Stomach smooth muscle (tissue), 2 donors: Measurements from ENCODE around the gene FAM3D.

Experiments used
- H3K27ac ChIP-seq: one replicate; pipeline ENCODE4 v1.7.0; 2013; ENCODE audit warnings: mild to moderate bottlenecking, low read length, inconsistent platforms
- H3K27me3 ChIP-seq, 2 donors: one replicate each; pipeline ENCODE4 v1.7.0; 2013; ENCODE audit warnings: low read length in 2 of 2; ENCODE audit not compliant: insufficient read depth in 2 of 2, control insufficient read depth in 1 of 2
- H3K36me3 ChIP-seq, 2 donors: one replicate each; pipeline ENCODE4 v1.7.0; 2013; ENCODE audit warnings: low read length in 2 of 2; ENCODE audit not compliant: control insufficient read depth in 2 of 2, insufficient read depth in 2 of 2
- H3K4me1 ChIP-seq: one replicate; pipeline ENCODE4 v1.7.0; 2013; ENCODE audit warnings: low read length; ENCODE audit not compliant: control insufficient read depth, insufficient read depth
- H3K4me3 ChIP-seq, 2 donors: one replicate each; pipeline ENCODE4 v1.7.0; 2013; ENCODE audit warnings: low read length in 2 of 2
- H3K9ac ChIP-seq, 2 donors: one replicate each; pipeline ENCODE4 v1.7.0; 2013; ENCODE audit warnings: low read length in 2 of 2, mild to moderate bottlenecking in 1 of 2
- H3K9me3 ChIP-seq, 2 donors: one replicate each; pipeline ENCODE4 v1.7.0; 2013; ENCODE audit warnings: low read length in 2 of 2; ENCODE audit not compliant: control insufficient read depth in 2 of 2
- donor health status: healthy.
- donor health status: Pancreatic carcinoma.

FAM3D gene

GRCh38 chr3:58613236-58614132 lies 53.1 kb downstream of the FAM3D start:
- Histone ChIP-seq H3K4me3 (no peak overlapping the region), H3K9me3 (no peaks in the 10 kb centered on the region), H3K27me3 (no peaks in the 10 kb centered on the region), H3K36me3 (no peaks in the 10 kb centered on the region), H3K27ac (no peak overlapping the region), H3K9ac (no peak overlapping the region), H3K4me1 (peaks cover 6% of the 10 kb centered on the region)

- no peak overlapping the region for H3K4me3 ChIP-seq
- H3K36me3 ChIP-seq: no peaks in the 10 kb centered on the region
- no peaks in the 10 kb centered on the region for H3K27me3 ChIP-seq
- H3K9me3 ChIP-seq: no peaks in the 10 kb centered on the region
- H3K27ac ChIP-seq: no peak overlapping the region
- H3K4me1 ChIP-seq: peaks cover 3% of the 10 kb centered on the region
- no peak overlapping the region for H3K9ac ChIP-seq
These were observed 53.7 kb downstream of the FAM3D start for GRCh38 chr3:58612830-58613229.

- Histone ChIP-seq H3K9me3 (no peaks in the 10 kb centered on the region), H3K4me1 (no peaks in the 10 kb centered on the region), H3K27ac (no peak overlapping the region), H3K36me3 (no peaks in the 10 kb centered on the region), H3K4me3 (no peak overlapping the region), H3K9ac (no peak overlapping the region), H3K27me3 (peaks cover 0 to 2% of the 10 kb centered on the region in 2 donors)
These were observed 56.6 kb downstream of the FAM3D start for GRCh38 chr3:58609990-58610389.

GRCh38 chr3:58608648-58609047 lies 57.9 kb downstream of the FAM3D start:
- H3K4me1 ChIP-seq: no peaks in the 10 kb centered on the region
- no peak overlapping the region for H3K27ac ChIP-seq
- H3K36me3 ChIP-seq: no peaks in the 10 kb centered on the region
- no peak overlapping the region for H3K4me3 ChIP-seq
- no peak overlapping the region for H3K9ac ChIP-seq
- H3K9me3 ChIP-seq: no peaks in the 10 kb centered on the region
- H3K27me3 ChIP-seq: peaks cover 0 to 4% of the 10 kb centered on the region in 2 donors

- Histone ChIP-seq H3K4me3 (no peak overlapping the region), H3K9ac (no peak overlapping the region), H3K9me3 (no peaks in the 10 kb centered on the region), H3K27me3 (peaks cover 0 to 4% of the 10 kb centered on the region in 2 donors), H3K4me1 (no peaks in the 10 kb centered on the region), H3K36me3 (no peaks in the 10 kb centered on the region), H3K27ac (no peak overlapping the region)
These were observed 58.8 kb downstream of the FAM3D start for GRCh38 chr3:58607816-58608215.

- no peaks in the 10 kb centered on the region for H3K36me3 ChIP-seq
- H3K9me3 ChIP-seq: no peaks in the 10 kb centered on the region
- H3K4me1 ChIP-seq: no peaks in the 10 kb centered on the region
- H3K27me3 ChIP-seq: peaks cover 0 to 7% of the 10 kb centered on the region in 2 donors
- no peak overlapping the region for H3K27ac ChIP-seq
- no peak overlapping the region for H3K4me3 ChIP-seq
- no peak overlapping the region for H3K9ac ChIP-seq
These were observed 59.9 kb downstream of the FAM3D start for GRCh38 chr3:58606693-58607092.

- no peak overlapping the region for H3K4me3 ChIP-seq
- no peaks in the 10 kb centered on the region for H3K36me3 ChIP-seq
- no peak overlapping the region for H3K27ac ChIP-seq
- H3K4me1 ChIP-seq: no peaks in the 10 kb centered on the region
- no peak overlapping the region for H3K9ac ChIP-seq
- peaks cover 0 to 9% of the 10 kb centered on the region in 2 donors for H3K27me3 ChIP-seq
- no peaks in the 10 kb centered on the region for H3K9me3 ChIP-seq
These were observed 62.5 kb downstream of the FAM3D start for GRCh38 chr3:58604031-58604430.

- Histone ChIP-seq H3K36me3 (no peaks in the 10 kb centered on the region), H3K9ac (no peak overlapping the region), H3K9me3 (no peaks in the 10 kb centered on the region), H3K27me3 (peaks cover 0 to 9% of the 10 kb centered on the region in 2 donors), H3K27ac (no peak overlapping the region), H3K4me3 (no peak overlapping the region), H3K4me1 (no peaks in the 10 kb centered on the region)
These were observed 63.0 kb downstream of the FAM3D start for GRCh38 chr3:58603606-58604005.

GRCh38 chr3:58597770-58598310 lies 68.7 kb downstream of the FAM3D start:
- no peak overlapping the region for H3K4me3 ChIP-seq
- H3K36me3 ChIP-seq: no peaks in the 10 kb centered on the region
- no peak overlapping the region for H3K9ac ChIP-seq
- no peak overlapping the region for H3K27ac ChIP-seq
- peaks cover 0 to 5% of the 10 kb centered on the region in 2 donors for H3K27me3 ChIP-seq
- H3K9me3 ChIP-seq: no peaks in the 10 kb centered on the region
- no peaks in the 10 kb centered on the region for H3K4me1 ChIP-seq

GRCh38 chr3:58596834-58597518 lies 69.6 kb downstream of the FAM3D start:
- Histone ChIP-seq H3K9me3 (no peaks in the 10 kb centered on the region), H3K27ac (no peak overlapping the region)

More at GRCh38 chr3:58596834-58597518, 69.6 kb downstream of the FAM3D start:
- Histone ChIP-seq H3K4me1 (no peaks in the 10 kb centered on the region), H3K36me3 (no peaks in the 10 kb centered on the region), H3K4me3 (no peak overlapping the region), H3K27me3 (peaks cover 0 to 4% of the 10 kb centered on the region in 2 donors), H3K9ac (no peak overlapping the region)
